IPS DF 6.9 (cell line): ENCODE data around the gene RAET1E.
"Not testable (repeated sequence)": the region's sequence is repeated elsewhere in the genome, so short reads cannot be mapped to it uniquely, and the experiment has no call there.

ENCODE experiments used
- DNase-seq: peaks from one replicate; pipeline ENCODE4 v3.0.0-alpha.2; 2013; ENCODE audit warnings: low read depth, low spot score
- H3K27ac ChIP-seq: one replicate; pipeline ENCODE4 v1.5.1; 2013; ENCODE audit warnings: low read length, control low read depth
- H3K27me3 ChIP-seq: 2 replicates; pipeline ENCODE4 v1.6.1; 2013; ENCODE audit warnings: mild to moderate bottlenecking, low read length; ENCODE audit not compliant: control insufficient read depth, insufficient read depth
- H3K36me3 ChIP-seq: 2 replicates; pipeline ENCODE4 v1.6.1; 2013; ENCODE audit warnings: low read length; ENCODE audit not compliant: control insufficient read depth, insufficient read depth
- H3K4me1 ChIP-seq: 2 replicates; pipeline ENCODE4 v1.6.1; 2013; ENCODE audit warnings: low read length; ENCODE audit not compliant: control insufficient read depth, insufficient read depth
- H3K4me3 ChIP-seq: 2 replicates; pipeline ENCODE4 v1.5.1; 2013; ENCODE audit warnings: mild to moderate bottlenecking, low read length
- H3K9me3 ChIP-seq: 2 replicates; pipeline ENCODE4 v1.6.1; 2013; ENCODE audit warnings: low read length, inconsistent platforms; ENCODE audit not compliant: control insufficient read depth, insufficient read depth
- WGBS: extraction: QIAGEN DNeasy Blood & Tissue Kit; methylation state at CpG from one replicate; pipeline ENCODE4 v1.1.7; 2013; ENCODE audit warnings: mixed read lengths, missing lambda C conversion rate; ENCODE audit not compliant: insufficient read length, insufficient coverage; 5-methylcytosine and 5-hydroxymethylcytosine counted together

Gene RAET1E

GRCh38 chr6:149938571-149939355 is 40.9 kb upstream of the RAET1E start:
- Histone ChIP-seq H3K27ac (no peak overlapping the region), H3K36me3 (no peaks in the 10 kb centered on the region), H3K27me3 (peaks cover 79% of the 10 kb centered on the region), H3K4me1 (no peaks in the 10 kb centered on the region), H3K9me3 (no peaks in the 10 kb centered on the region), H3K4me3 (peak overlapping the region; percentile 17; the same call in 1 of the 2 replicates)
- no CpG with 5 or more reads among the region's 58 CpGs for WGBS
- no peak for DNase-seq

DNA sequence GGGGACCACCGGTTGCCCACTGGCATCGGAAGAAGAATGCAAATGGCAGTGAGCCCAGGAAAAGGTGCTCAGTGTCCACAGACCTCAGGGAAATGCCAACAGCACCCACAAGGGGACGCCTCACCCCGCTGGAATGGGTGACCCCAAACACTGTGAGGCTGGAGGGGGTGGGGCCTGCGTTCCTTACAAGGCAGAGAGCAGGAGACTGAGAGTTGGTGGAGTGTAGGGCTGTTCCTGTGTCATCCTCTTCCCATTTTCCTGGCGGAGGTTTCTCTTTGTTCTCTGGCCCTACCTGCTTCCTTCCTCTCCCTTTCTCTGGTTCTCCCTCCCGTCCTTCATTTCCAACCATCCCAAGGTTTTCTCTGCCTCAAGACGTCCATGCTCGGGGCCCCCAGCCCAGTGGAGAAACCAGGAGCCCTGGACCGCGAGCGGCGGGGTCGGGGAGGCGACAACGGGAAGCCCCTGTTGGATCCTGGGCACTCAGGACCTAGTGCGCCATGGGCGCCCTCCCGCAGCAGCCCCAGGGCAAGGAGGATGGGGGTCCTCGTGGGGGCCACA is 40.2 kb upstream of the RAET1E start:
- DNase-seq, H3K4me1 ChIP-seq, H3K9me3 ChIP-seq, H3K27ac ChIP-seq, H3K36me3 ChIP-seq: not testable (repeated sequence)
- Histone ChIP-seq H3K27me3 (peaks cover 73% of the 10 kb centered on the region), H3K4me3 (peak overlapping the region; percentile 17; the same call in 1 of the 2 replicates)
- WGBS = no CpG with 5 or more reads among the region's 20 CpGs

- H3K36me3 ChIP-seq = no peaks in the 10 kb centered on the region
- no peak for DNase-seq
- peaks cover 60% of the 10 kb centered on the region for H3K27me3 ChIP-seq
- no CpG with 5 or more reads among the region's 2 CpGs for WGBS
- no peak overlapping the region for H3K27ac ChIP-seq
- H3K4me3 ChIP-seq = no peak overlapping the region
- H3K9me3 ChIP-seq = no peaks in the 10 kb centered on the region
- H3K4me1 ChIP-seq = no peaks in the 10 kb centered on the region
Observed at GRCh38 chr6:149936743-149937142, 38.8 kb upstream of the RAET1E start.

DNA sequence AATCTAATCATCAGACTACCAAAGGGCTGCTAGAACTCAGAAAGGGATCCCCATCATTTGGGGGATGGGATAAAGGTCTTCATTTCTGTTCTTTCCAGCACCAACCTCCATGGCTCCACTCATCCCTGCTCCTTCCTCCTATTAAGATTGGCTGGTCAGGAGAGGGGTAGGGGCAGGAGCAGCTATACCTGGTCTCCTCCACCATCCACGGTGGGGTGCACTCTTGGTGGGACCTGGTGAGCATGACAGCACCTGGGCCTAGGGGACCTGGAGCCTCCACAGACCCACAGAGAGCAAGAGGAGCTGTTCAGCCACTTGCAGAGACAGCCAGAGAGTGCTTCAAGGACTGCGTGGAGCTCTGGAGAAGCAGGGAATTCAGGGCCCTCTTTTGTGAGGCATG is 37.8 kb upstream of the RAET1E start:
- no peak for DNase-seq
- Histone ChIP-seq H3K4me3 (no peak overlapping the region), H3K36me3 (no peaks in the 10 kb centered on the region), H3K27me3 (peaks cover 51% of the 10 kb centered on the region), H3K9me3 (no peaks in the 10 kb centered on the region), H3K4me1 (no peaks in the 10 kb centered on the region), H3K27ac (no peak overlapping the region)
- no CpG with 5 or more reads among the region's 2 CpGs for WGBS

DNA sequence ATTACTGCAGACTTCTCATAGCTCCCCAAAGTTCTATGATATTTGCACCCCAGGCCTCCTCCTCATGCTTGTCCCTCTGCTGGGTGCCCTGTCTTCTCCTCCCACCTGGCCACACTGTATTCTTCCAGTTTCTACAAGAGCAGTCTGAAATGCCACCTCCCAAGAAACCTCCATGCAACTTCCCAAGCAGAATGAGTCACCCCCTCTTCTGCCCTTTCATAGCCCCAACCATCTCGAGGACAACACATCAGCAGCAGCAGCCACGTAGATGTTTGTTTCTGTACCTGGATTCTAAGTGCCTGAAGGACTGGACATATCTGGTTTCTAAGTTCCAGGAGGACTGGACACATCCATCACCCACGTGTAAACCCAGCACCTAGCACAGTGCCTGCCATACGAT is 37.3 kb upstream of the RAET1E start:
- Histone ChIP-seq H3K27me3 (peaks cover 46% of the 10 kb centered on the region), H3K27ac (no peak overlapping the region), H3K9me3 (no peaks in the 10 kb centered on the region), H3K4me3 (no peak overlapping the region), H3K36me3 (no peaks in the 10 kb centered on the region), H3K4me1 (no peaks in the 10 kb centered on the region)
- DNase-seq = no peak
- no CpG with 5 or more reads among the region's 4 CpGs for WGBS

DNA sequence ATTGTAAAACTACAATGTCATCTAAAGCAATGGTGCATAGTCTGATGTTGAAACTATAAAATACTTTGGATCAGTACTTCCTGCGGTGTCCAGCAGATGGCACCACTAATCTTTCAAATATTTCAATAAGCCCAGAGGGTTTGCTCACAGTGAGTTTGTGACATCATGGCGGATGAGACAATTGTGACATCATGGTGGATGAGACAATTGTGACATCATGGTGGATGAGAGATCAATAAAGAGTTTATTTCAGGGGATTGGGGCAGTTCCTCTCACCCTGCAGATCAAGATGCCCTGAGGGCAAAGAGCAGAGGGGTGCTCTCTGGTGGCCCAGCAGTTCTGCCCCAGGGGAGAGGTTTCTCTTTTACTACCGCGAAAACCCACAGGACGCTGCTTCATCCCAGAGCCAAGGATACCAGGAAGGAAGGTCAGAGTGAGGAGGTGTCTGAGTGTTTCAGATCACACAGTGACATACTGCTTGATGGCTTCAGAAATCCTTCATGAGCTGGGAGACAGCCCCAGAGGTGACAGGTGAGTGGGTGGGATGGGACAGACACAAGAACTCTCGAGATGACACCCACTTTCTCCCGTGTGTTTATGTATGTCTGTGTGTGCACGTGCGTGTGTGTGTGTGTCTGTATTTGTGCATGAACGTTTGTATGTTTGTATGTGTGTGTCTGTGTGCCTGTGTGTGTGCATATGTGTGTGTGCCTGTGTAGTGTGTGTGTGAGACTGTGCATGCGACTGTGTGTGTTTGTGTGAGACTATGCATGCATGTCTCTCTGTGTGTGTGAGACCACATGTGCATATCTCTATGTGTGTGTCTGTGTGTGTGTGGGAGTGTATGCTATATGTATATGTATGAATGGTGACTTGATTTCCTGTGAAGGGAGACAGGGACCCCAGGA is 36.6 kb upstream of the RAET1E start:
- no peaks in the 10 kb centered on the region for H3K4me1 ChIP-seq
- no peak for DNase-seq
- no CpG with 5 or more reads among the region's 11 CpGs for WGBS
- H3K27me3 ChIP-seq = peaks cover 39% of the 10 kb centered on the region
- no peak overlapping the region for H3K4me3 ChIP-seq
- no peak overlapping the region for H3K27ac ChIP-seq
- H3K36me3 ChIP-seq = no peaks in the 10 kb centered on the region
- no peaks in the 10 kb centered on the region for H3K9me3 ChIP-seq

GRCh38 chr6:149933461-149933860 is 35.5 kb upstream of the RAET1E start:
- H3K4me3 ChIP-seq = no peak overlapping the region
- no peak overlapping the region for H3K27ac ChIP-seq
- H3K4me1 ChIP-seq = no peaks in the 10 kb centered on the region
- peaks cover 29% of the 10 kb centered on the region for H3K27me3 ChIP-seq
- no peaks in the 10 kb centered on the region for H3K9me3 ChIP-seq
- no CpG with 5 or more reads among the region's 3 CpGs for WGBS
- no peak for DNase-seq
- H3K36me3 ChIP-seq = no peaks in the 10 kb centered on the region

- DNase-seq = no peak
- peaks cover 25% of the 10 kb centered on the region for H3K27me3 ChIP-seq
Observed at GRCh38 chr6:149933036-149933435, 35.1 kb upstream of the RAET1E start.

DNA sequence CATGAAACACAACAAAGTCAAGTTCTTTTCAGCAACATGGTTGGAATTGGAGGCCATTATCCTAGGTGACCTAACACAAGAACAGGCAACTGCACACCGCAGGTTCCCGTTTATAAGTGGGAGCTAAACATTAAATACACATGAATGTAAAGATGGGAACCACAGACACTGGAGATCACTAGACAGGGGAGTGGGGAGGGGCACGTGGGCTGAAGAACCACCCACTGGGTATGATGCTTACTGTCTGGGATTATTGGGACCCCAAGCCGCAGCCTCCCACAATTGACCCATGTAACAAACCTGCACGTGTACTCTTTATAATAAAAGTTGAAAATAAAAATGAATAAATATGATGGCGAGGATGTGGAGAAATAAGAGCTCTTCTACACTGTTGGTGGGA is 33.6 kb upstream of the RAET1E start:
- H3K9me3 ChIP-seq = no peaks in the 10 kb centered on the region
- no CpG with 5 or more reads among the region's 6 CpGs for WGBS
- no peaks in the 10 kb centered on the region for H3K4me1 ChIP-seq
- no peak overlapping the region for H3K4me3 ChIP-seq
- DNase-seq = no peak
- H3K27me3 ChIP-seq = peaks cover 16% of the 10 kb centered on the region; the same call in 1 of the 2 replicates
- no peak overlapping the region for H3K27ac ChIP-seq
- no peaks in the 10 kb centered on the region for H3K36me3 ChIP-seq

More at GRCh38 chr6:149933036-149933435, 35.1 kb upstream of the RAET1E start:
- Histone ChIP-seq H3K4me3 (no peak overlapping the region), H3K36me3 (no peaks in the 10 kb centered on the region), H3K4me1 (no peaks in the 10 kb centered on the region), H3K27ac (no peak overlapping the region), H3K9me3 (no peaks in the 10 kb centered on the region)
- no CpG with 5 or more reads among the region's 5 CpGs for WGBS

GRCh38 chr6:149929422-149929821 is 31.5 kb upstream of the RAET1E start:
- H3K4me1 ChIP-seq = no peaks in the 10 kb centered on the region
- DNase-seq = no peak
- no peaks in the 10 kb centered on the region for H3K36me3 ChIP-seq
- no peak overlapping the region for H3K27ac ChIP-seq
- no peaks in the 10 kb centered on the region for H3K9me3 ChIP-seq
- H3K4me3 ChIP-seq = no peak overlapping the region
- peaks cover 15% of the 10 kb centered on the region for H3K27me3 ChIP-seq
- no CpG with 5 or more reads among the region's 3 CpGs for WGBS
